WERI-Rb-1 (cell line): ENCODE results near the gene TAS2R39.
A peak's percentile ranks its signal among the peaks of the same experiment; 100 is the strongest.
"Not testable (repeated sequence)": the region's sequence is repeated elsewhere in the genome, so short reads cannot be mapped to it uniquely, and the experiment has no call there.

Experiments used
- DNase-seq: peaks from one replicate; pipeline ENCODE4 v3.0.0-alpha.2; 2020
- H3K27ac ChIP-seq: fragments of 250-450 bp; sonication (Bioruptor Pico); 2 replicates; pipeline ENCODE4 v1.5.1; 2020; ENCODE audit warnings: mild to moderate bottlenecking, moderate library complexity
- H3K27me3 ChIP-seq: fragments of 250-450 bp; sonication (Bioruptor Pico); 2 replicates; pipeline ENCODE4 v1.5.1; 2021; ENCODE audit warnings: mild to moderate bottlenecking, low read depth, moderate library complexity; ENCODE audit not compliant: insufficient read depth, severe bottlenecking
- H3K36me3 ChIP-seq: fragments of 250-450 bp; sonication (Bioruptor Pico); 2 replicates; pipeline ENCODE4 v1.5.1; 2020; ENCODE audit warnings: mild to moderate bottlenecking, moderate library complexity
- H3K4me3 ChIP-seq: 2 replicates; pipeline ENCODE4 v1.5.1; 2011; ENCODE audit warnings: low read depth, mild to moderate bottlenecking, control low read depth, low read length
- H3K9me3 ChIP-seq: fragments of 250-450 bp; sonication (Bioruptor Pico); 2 replicates; pipeline ENCODE4 v1.5.1; 2021; ENCODE audit warnings: mild to moderate bottlenecking, moderate library complexity; ENCODE audit not compliant: severe bottlenecking
- CTCF ChIP-seq: IDR thresholded peaks from 2 replicates; pipeline ENCODE4 v1.5.1; 2011; ENCODE audit warnings: low read depth, mild to moderate bottlenecking, control low read depth, inconsistent platforms, low read length

The TAS2R39 gene

GRCh38 chr7:143210541-143210940 lies 27.3 kb downstream of the TAS2R39 start:
- no peaks in the 10 kb centered on the region for H3K36me3 ChIP-seq
- no peaks in the 10 kb centered on the region for H3K27me3 ChIP-seq
- no peak overlapping the region for H3K4me3 ChIP-seq
- H3K9me3 ChIP-seq = no peaks in the 10 kb centered on the region
- no peak overlapping the region for H3K27ac ChIP-seq
- TF ChIP-seq CTCF = no peak
- no peak for DNase-seq

GRCh38 chr7:143213478-143213877 lies 30.3 kb downstream of the TAS2R39 start:
- H3K36me3 ChIP-seq, H3K4me3 ChIP-seq, H3K27me3 ChIP-seq, H3K9me3 ChIP-seq, DNase-seq, H3K27ac ChIP-seq: not testable (repeated sequence)

GRCh38 chr7:143214789-143215679 lies 31.8 kb downstream of the TAS2R39 start:
- no peaks in the 10 kb centered on the region for H3K27me3 ChIP-seq
- TF ChIP-seq CTCF = peak; percentile 88

GRCh38 chr7:143216151-143216550 lies 32.9 kb downstream of the TAS2R39 start:
- Histone ChIP-seq H3K27ac (no peak overlapping the region), H3K9me3 (no peaks in the 10 kb centered on the region), H3K36me3 (no peaks in the 10 kb centered on the region), H3K27me3 (no peaks in the 10 kb centered on the region), H3K4me3 (no peak overlapping the region)
- no peak for DNase-seq
- TF ChIP-seq CTCF = no peak

More at GRCh38 chr7:143214789-143215679, 31.8 kb downstream of the TAS2R39 start:
- DNase-seq = peak; percentile 58
- H3K27ac ChIP-seq = no peak overlapping the region
- no peak overlapping the region for H3K4me3 ChIP-seq
- H3K36me3 ChIP-seq = no peaks in the 10 kb centered on the region
- H3K9me3 ChIP-seq = no peaks in the 10 kb centered on the region

- H3K9me3 ChIP-seq = no peaks in the 10 kb centered on the region
- TF ChIP-seq CTCF = no peak
- no peaks in the 10 kb centered on the region for H3K27me3 ChIP-seq
- H3K27ac ChIP-seq = no peak overlapping the region
- no peak for DNase-seq
- no peak overlapping the region for H3K4me3 ChIP-seq
- no peaks in the 10 kb centered on the region for H3K36me3 ChIP-seq
These were observed 33.5 kb downstream of the TAS2R39 start for GRCh38 chr7:143216686-143217085.

GRCh38 chr7:143217806-143218205 lies 34.6 kb downstream of the TAS2R39 start:
- peak; percentile 68 for DNase-seq
- Histone ChIP-seq H3K27ac (peak overlapping the region; percentile 39; the same call in 1 of the 2 replicates), H3K36me3 (no peaks in the 10 kb centered on the region), H3K9me3 (no peaks in the 10 kb centered on the region), H3K4me3 (no peak overlapping the region), H3K27me3 (no peaks in the 10 kb centered on the region)
- no peak for TF ChIP-seq CTCF
